HG03139 (cell line): Measurements from ENCODE around the gene HOXA11.

Source experiments
- ATAC-seq: cut with Tn5 transposase; IDR thresholded peaks from one replicate; pipeline ENCODE4 v1.9.1; 2021; ENCODE audit not compliant: unreplicated experiment

HOXA11 gene

GRCh38 chr7:27185013-27185853, at the start of gene HOXA11:
HOXA11 (minus strand) TSS chr7:27185232; CDS start chr7:27185144, 88 bp downstream.
- no peak for ATAC-seq

- ATAC-seq: no peak
Observed at GRCh38 chr7:27229448-27229847, 44.4 kb upstream of the HOXA11 start.

GRCh38 chr7:27224983-27225934, 40.2 kb upstream of the HOXA11 start:
- ATAC-seq: no peak

GRCh38 chr7:27223941-27224575, 39.0 kb upstream of the HOXA11 start:
- ATAC-seq: no peak

GRCh38 chr7:27221201-27221797, 36.3 kb upstream of the HOXA11 start:
- no peak for ATAC-seq

GRCh38 chr7:27220440-27220955, 35.5 kb upstream of the HOXA11 start:
- ATAC-seq: no peak

GRCh38 chr7:27219821-27220220, 34.8 kb upstream of the HOXA11 start:
- no peak for ATAC-seq

GRCh38 chr7:27217951-27218350, 32.9 kb upstream of the HOXA11 start:
- ATAC-seq: no peak

- no peak for ATAC-seq
Observed at GRCh38 chr7:27215356-27215755, 30.3 kb upstream of the HOXA11 start.

- ATAC-seq: no peak
Observed at GRCh38 chr7:27214239-27214950, 29.4 kb upstream of the HOXA11 start.

- ATAC-seq: no peak
Observed at GRCh38 chr7:27213433-27214238, 28.6 kb upstream of the HOXA11 start.

- no peak for ATAC-seq
Observed at GRCh38 chr7:27212497-27213432, 27.7 kb upstream of the HOXA11 start.

GRCh38 chr7:27211764-27212204, 26.8 kb upstream of the HOXA11 start:
- no peak for ATAC-seq

- no peak for ATAC-seq
Observed at GRCh38 chr7:27211084-27211446, 26.0 kb upstream of the HOXA11 start.

- ATAC-seq: no peak
Observed at GRCh38 chr7:27210441-27211083, 25.5 kb upstream of the HOXA11 start.

- no peak for ATAC-seq
Observed at GRCh38 chr7:27209933-27210440, 25.0 kb upstream of the HOXA11 start.

- no peak for ATAC-seq
Observed at GRCh38 chr7:27208998-27209397, 24.0 kb upstream of the HOXA11 start.
